GM19324 (cell line): Measurements from ENCODE around the gene TMOD2.

Source experiments
- ATAC-seq: cut with Tn5 transposase; IDR thresholded peaks from one replicate; pipeline ENCODE4 v1.9.1; 2021; ENCODE audit warnings: mild to moderate bottlenecking, moderate library complexity; ENCODE audit not compliant: unreplicated experiment, low FRiP score

The TMOD2 gene

GRCh38 chr15:51846463-51847230 is 95.2 kb downstream of the TMOD2 start:
- ATAC-seq: no peak

GRCh38 chr15:51848811-51849210 is 97.4 kb downstream of the TMOD2 start:
- no peak for ATAC-seq

- no peak for ATAC-seq
These were observed 98.5 kb downstream of the TMOD2 start for GRCh38 chr15:51849860-51850259.

GRCh38 chr15:51853998-51854397 is 102.6 kb downstream of the TMOD2 start:
- ATAC-seq: no peak

- ATAC-seq: no peak
These were observed 104.2 kb downstream of the TMOD2 start for GRCh38 chr15:51855612-51856011.

GRCh38 chr15:51856714-51857380 is 105.5 kb downstream of the TMOD2 start:
- no peak for ATAC-seq

- no peak for ATAC-seq
These were observed 110.4 kb downstream of the TMOD2 start for GRCh38 chr15:51861557-51862359.

GRCh38 chr15:51863131-51863530 is 111.7 kb downstream of the TMOD2 start:
- no peak for ATAC-seq

GRCh38 chr15:51864408-51865056 is 113.1 kb downstream of the TMOD2 start:
- no peak for ATAC-seq

GRCh38 chr15:51865317-51865716 is 113.9 kb downstream of the TMOD2 start:
- ATAC-seq: no peak
